ENCODE data around the gene CNOT6L. TPM values are rescaled to one million over a fixed set of nuclear protein-coding genes. Genes with fewer than 3 reads are reported as not detected.

Gene CNOT6L
- polyA plus RNA-seq, 1 donor (not counting 4 experiments of a cell fraction or from before 2014, with no cell fraction given), result 12.0 TPM

DNA sequence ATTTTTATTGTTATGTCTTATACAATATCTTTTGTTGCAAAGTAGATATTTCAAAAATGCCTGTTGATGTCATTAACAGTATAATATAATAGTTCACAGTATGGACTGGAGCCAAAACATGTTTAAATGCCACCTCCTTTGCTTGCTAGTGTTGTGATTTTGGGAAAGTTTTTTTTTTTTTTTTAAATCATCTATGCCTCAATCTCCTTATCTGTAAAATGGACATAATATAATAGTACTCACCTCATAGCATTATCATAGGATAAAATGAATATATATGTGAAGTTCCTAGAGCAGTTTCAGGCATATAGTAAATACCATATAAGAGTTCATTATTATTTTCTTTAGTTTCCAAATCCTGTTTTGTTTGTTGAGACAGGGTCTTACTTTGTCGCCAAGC, 25.2 kb upstream of the CNOT6L start:
- DNase-seq (ENCODE audit: low read depth, low spot score) (no peak), FAIRE-seq (no peak)
- Histone ChIP-seq H3K4me1 (ENCODE audit: control insufficient read depth, extremely low read depth, insufficient read depth, low read length) (peaks cover 10% of the 10 kb centered on the region), H4K20me1 (ENCODE audit: control insufficient read depth, extremely low read depth, insufficient read depth, low read length) (no peaks in the 10 kb centered on the region), H3K9me1 (ENCODE audit: control insufficient read depth, extremely low read depth, insufficient read depth, low read length) (no peaks in the 10 kb centered on the region), H3K79me2 (ENCODE audit: control insufficient read depth, insufficient read depth, low read length) (no peaks in the 10 kb centered on the region), H3K4me3 (ENCODE audit: control insufficient read depth in 2 of 3, extremely low read depth in 1 of 3, insufficient read depth in 2 of 3, low read depth in 1 of 3, low read length in 3 of 3) (no peak overlapping the region), H3K4me2 (ENCODE audit: control insufficient read depth, extremely low read depth, insufficient read depth, low read depth, low read length) (no peak overlapping the region), H3K27ac (ENCODE audit: control insufficient read depth, insufficient read depth, low read length) (no peak overlapping the region), H3K27me3 (ENCODE audit: control insufficient read depth, extremely low read depth, insufficient read depth, low read length) (no peaks in the 10 kb centered on the region), H3K9ac (ENCODE audit: control insufficient read depth, extremely low read depth, insufficient read depth, low read length) (no peak overlapping the region), H2AFZ (ENCODE audit: control insufficient read depth, low read length) (no peak overlapping the region), H3K9me3 (ENCODE audit: control insufficient read depth, low read depth, low read length) (no peaks in the 10 kb centered on the region), H3K36me3 (ENCODE audit: control insufficient read depth in 2 of 2, extremely low read depth in 1 of 2, insufficient read depth in 2 of 2, low read length in 2 of 2) (no peaks in the 10 kb centered on the region)
- dilution Hi-C loops (cut with MboI; ENCODE audit: extremely low pct_ligation_motif_present, low sequenced_read_pairs), result no loop called here
- TF ChIP-seq, protein P1, sequence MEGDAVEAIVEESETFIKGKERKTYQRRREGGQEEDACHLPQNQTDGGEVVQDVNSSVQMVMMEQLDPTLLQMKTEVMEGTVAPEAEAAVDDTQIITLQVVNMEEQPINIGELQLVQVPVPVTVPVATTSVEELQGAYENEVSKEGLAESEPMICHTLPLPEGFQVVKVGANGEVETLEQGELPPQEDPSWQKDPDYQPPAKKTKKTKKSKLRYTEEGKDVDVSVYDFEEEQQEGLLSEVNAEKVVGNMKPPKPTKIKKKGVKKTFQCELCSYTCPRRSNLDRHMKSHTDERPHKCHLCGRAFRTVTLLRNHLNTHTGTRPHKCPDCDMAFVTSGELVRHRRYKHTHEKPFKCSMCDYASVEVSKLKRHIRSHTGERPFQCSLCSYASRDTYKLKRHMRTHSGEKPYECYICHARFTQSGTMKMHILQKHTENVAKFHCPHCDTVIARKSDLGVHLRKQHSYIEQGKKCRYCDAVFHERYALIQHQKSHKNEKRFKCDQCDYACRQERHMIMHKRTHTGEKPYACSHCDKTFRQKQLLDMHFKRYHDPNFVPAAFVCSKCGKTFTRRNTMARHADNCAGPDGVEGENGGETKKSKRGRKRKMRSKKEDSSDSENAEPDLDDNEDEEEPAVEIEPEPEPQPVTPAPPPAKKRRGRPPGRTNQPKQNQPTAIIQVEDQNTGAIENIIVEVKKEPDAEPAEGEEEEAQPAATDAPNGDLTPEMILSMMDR (optimal IDR thresholded peaks at IDR 0.05 in 1 of 3, IDR thresholded peaks at IDR 0.05 in 1 of 3, conservative IDR thresholded peaks at IDR 0.05 in 1 of 3; ENCODE audit: extremely low read depth in 1 of 3, insufficient read depth in 2 of 3, low read length in 3 of 3), result no peak
- TF ChIP-seq EZH2 (IDR thresholded peaks at IDR 0.05; ENCODE audit: low read length), result no peak

- H3K27me3 ChIP-seq (ENCODE audit: control insufficient read depth, extremely low read depth, insufficient read depth, low read length), result no peaks in the 10 kb centered on the region
- peaks cover 10% of the 10 kb centered on the region for H3K4me1 ChIP-seq (ENCODE audit: control insufficient read depth, extremely low read depth, insufficient read depth, low read length)
- peak overlapping the region; percentile 82 for H2AFZ ChIP-seq (ENCODE audit: control insufficient read depth, low read length)
- no peaks in the 10 kb centered on the region for H3K9me3 ChIP-seq (ENCODE audit: control insufficient read depth, low read depth, low read length)
- no peak for TF ChIP-seq EZH2 (IDR thresholded peaks at IDR 0.05; ENCODE audit: low read length)
- TF ChIP-seq, protein P1 (optimal IDR thresholded peaks at IDR 0.05 in 1 of 3, IDR thresholded peaks at IDR 0.05 in 1 of 3, conservative IDR thresholded peaks at IDR 0.05 in 1 of 3; ENCODE audit: extremely low read depth in 1 of 3, insufficient read depth in 2 of 3, low read length in 3 of 3), result no peak
- no peaks in the 10 kb centered on the region for H3K9me1 ChIP-seq (ENCODE audit: control insufficient read depth, extremely low read depth, insufficient read depth, low read length)
- no peaks in the 10 kb centered on the region for H3K79me2 ChIP-seq (ENCODE audit: control insufficient read depth, insufficient read depth, low read length)
- no peaks in the 10 kb centered on the region for H3K36me3 ChIP-seq (ENCODE audit: control insufficient read depth in 2 of 2, extremely low read depth in 1 of 2, insufficient read depth in 2 of 2, low read length in 2 of 2)
- DNase-seq (ENCODE audit: low read depth, low spot score), result no peak
- no peaks in the 10 kb centered on the region for H4K20me1 ChIP-seq (ENCODE audit: control insufficient read depth, extremely low read depth, insufficient read depth, low read length)
- H3K4me2 ChIP-seq (ENCODE audit: control insufficient read depth, extremely low read depth, insufficient read depth, low read depth, low read length), result no peak overlapping the region
- no peak overlapping the region for H3K27ac ChIP-seq (ENCODE audit: control insufficient read depth, insufficient read depth, low read length)
- no peak overlapping the region for H3K9ac ChIP-seq (ENCODE audit: control insufficient read depth, extremely low read depth, insufficient read depth, low read length)
- FAIRE-seq, result peak; percentile 93
- dilution Hi-C loops (cut with MboI; ENCODE audit: extremely low pct_ligation_motif_present, low sequenced_read_pairs), result no loop called here
- H3K4me3 ChIP-seq (ENCODE audit: control insufficient read depth in 2 of 3, extremely low read depth in 1 of 3, insufficient read depth in 2 of 3, low read depth in 1 of 3, low read length in 3 of 3), result no peak overlapping the region
These were observed 24.5 kb upstream of the CNOT6L start for GRCh38 chr4:77843628-77844027.

Measured in keratinocyte (primary cell).